Skeletal muscle cell (primary cell): ENCODE results near the gene MSLN.

ENCODE experiments used
- DNase-seq: peaks from one replicate; pipeline ENCODE4 v3.0.0-alpha.2; 2010; ENCODE audit warnings: low read depth
- H3K4me3 ChIP-seq: 2 replicates; pipeline ENCODE4 v1.5.1; 2011; ENCODE audit warnings: low read depth, mild to moderate bottlenecking, control low read depth, low read length, moderate library complexity

The MSLN gene

GRCh38 chr16:784431-784830, 23.9 kb downstream of the MSLN start:
- no peak overlapping the region for H3K4me3 ChIP-seq
- DNase-seq = no peak

- no peak overlapping the region for H3K4me3 ChIP-seq
- peak; percentile 5 for DNase-seq
Measured at GRCh38 chr16:785563-786535, 25.3 kb downstream of the MSLN start.

GRCh38 chr16:787321-787966, 26.9 kb downstream of the MSLN start:
- H3K4me3 ChIP-seq = peak overlapping the region; percentile 98
- DNase-seq = no peak

DNA sequence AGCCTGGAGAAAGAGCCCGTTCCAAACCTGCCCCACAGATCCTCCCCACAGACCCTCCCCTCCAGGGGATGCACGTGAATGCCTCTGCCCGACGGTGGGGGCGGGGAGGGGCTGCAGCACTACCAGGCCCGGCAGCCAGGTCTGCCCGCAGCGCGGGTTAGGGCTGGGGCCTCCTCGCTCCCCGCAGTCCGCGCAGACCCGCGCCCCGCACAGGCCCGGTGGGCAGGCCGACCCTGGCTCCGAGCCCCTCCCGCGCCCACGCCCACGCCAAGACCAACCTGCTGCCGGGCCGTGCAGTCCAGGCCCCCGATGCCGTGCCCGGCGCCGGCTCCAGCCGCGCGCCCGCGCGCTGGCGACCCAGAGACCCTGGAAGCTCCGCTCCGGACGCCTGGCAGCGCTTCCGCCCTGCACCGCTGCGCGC, 27.5 kb downstream of the MSLN start, which contains the start of gene RPUSD1:
Gene RPUSD1, minus strand, starts transcription at position 404 of the 421 bp plus-strand sequence. CDS start 644 bp downstream, outside the sequence.
- DNase-seq = no peak
- H3K4me3 ChIP-seq = peak within 1 kb of the TSS; percentile 98

GRCh38 chr16:788399-789126, 28.0 kb downstream of the MSLN start, which contains the start of gene CHTF18:
TSS of gene CHTF18 (plus strand) at chr16:788620. CDS start at chr16:788685, 65 bp downstream.
- peak; percentile 63 for DNase-seq

GRCh38 chr16:789191-789850, 28.8 kb downstream of the MSLN start:
- DNase-seq = no peak
- H3K4me3 ChIP-seq = peak overlapping the region; percentile 84

More at GRCh38 chr16:788399-789126, 28.0 kb downstream of the MSLN start, which contains the start of gene CHTF18:
- peak within 1 kb of the TSS; percentile 98 for H3K4me3 ChIP-seq

GRCh38 chr16:790086-790485, 29.6 kb downstream of the MSLN start:
- no peak overlapping the region for H3K4me3 ChIP-seq
- DNase-seq = no peak

GRCh38 chr16:791131-791530, 30.6 kb downstream of the MSLN start:
- no peak for DNase-seq
- no peak overlapping the region for H3K4me3 ChIP-seq

DNA sequence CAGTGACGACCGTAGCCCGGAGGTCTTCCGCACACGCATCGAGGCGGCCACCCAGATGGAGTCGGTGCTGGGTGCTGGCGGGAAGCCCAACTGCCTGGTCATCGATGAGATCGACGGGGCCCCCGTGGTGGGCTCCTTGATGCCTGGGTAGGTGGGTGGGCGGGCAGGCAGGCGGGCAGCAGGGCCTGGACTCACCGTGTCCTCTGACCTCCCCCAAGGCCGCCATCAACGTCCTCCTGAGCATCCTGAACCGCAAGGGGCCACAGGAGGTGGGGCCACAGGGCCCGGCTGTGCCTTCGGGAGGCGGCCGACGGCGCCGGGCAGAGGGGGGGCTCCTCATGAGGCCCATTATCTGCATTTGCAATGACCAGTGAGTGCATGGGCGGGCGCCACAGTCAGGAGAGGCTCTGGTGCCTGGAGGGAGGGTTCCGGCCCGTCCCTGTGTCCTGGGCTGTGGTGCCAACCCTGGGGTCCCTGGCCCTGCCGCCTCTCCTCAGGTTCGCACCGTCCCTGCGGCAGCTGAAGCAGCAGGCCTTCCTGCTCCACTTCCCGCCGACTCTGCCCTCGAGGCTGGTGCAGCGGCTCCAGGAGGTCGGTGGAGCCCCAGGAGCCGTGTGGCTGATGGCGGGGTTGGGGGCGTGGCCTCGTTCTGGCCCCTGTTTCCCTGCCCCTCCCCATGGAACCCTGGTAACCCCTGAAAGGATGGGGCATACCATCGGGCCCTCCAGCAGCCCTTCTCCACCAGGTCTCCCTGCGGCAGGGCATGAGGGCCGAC, 31.9 kb downstream of the MSLN start:
- H3K4me3 ChIP-seq = no peak overlapping the region
- no peak for DNase-seq

GRCh38 chr16:793414-793813, 32.9 kb downstream of the MSLN start:
- no peak for DNase-seq
- H3K4me3 ChIP-seq = no peak overlapping the region

DNA sequence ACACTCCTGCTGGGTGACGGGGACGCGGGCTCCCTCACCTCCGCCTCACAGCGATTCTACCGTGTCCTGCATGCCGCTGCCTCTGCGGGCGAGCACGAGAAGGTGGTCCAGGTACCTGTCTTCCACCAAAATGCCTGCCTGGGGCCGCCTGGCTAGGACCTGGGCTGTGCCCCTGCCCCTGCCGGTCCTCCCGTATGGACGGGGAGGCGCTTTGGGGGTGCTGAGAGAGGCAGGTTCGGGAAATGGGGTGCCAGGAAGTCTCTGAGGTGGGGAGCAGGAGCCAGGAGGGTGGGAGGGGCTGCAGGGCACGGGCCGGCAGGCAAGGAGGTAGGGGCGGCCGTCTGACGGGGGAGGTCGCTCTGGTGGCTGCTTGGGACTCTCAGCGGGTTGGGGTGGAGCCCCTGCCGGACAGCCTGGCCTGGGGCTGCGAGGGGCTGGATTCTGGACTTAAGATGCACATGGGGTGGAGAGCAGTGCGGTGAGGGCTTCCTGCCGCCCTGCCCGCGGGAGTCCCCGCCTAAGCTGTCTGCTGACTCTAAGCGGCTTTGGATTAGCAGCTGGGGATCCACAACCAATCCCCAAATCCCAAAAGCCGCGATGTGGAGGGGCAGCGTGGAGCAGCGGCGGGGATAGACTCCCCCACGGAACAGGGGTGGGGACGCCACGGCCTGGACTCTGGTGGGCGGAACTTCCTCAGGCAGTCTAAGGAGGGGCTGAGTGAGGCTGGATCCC, 33.7 kb downstream of the MSLN start:
- DNase-seq = no peak
- H3K4me3 ChIP-seq = no peak overlapping the region

- DNase-seq = no peak
- H3K4me3 ChIP-seq = no peak overlapping the region
Measured at GRCh38 chr16:794853-795466, 34.4 kb downstream of the MSLN start.

DNA sequence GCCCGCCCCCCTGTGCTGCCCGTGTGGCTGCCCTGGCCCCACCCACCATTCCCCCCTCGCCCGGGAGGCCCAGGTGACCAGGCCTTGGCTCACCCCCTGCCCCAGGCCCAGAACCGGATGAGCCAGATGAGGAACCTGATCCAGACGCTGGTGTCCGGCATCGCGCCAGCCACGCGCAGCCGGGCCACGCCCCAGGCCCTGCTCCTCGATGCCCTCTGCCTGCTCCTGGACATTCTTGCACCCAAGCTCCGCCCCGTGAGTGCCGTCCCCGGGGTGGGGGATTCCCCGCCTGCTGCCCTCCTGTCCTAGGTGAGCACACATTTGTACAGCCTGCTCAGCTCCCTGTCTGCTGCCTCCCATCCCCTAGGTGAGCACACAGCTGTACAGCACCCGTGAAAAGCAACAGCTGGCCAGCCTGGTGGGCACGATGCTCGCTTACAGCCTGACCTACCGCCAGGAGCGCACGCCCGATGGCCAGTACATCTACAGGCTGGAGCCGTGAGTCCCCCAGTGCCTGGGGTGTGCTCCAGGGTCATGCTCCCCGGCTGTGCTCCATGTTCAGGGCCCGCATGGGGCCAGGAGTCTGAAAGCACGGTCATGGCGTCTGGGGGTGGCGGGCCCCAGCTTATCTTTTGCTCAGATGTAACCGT, 35.2 kb downstream of the MSLN start:
- no peak for DNase-seq

DNA sequence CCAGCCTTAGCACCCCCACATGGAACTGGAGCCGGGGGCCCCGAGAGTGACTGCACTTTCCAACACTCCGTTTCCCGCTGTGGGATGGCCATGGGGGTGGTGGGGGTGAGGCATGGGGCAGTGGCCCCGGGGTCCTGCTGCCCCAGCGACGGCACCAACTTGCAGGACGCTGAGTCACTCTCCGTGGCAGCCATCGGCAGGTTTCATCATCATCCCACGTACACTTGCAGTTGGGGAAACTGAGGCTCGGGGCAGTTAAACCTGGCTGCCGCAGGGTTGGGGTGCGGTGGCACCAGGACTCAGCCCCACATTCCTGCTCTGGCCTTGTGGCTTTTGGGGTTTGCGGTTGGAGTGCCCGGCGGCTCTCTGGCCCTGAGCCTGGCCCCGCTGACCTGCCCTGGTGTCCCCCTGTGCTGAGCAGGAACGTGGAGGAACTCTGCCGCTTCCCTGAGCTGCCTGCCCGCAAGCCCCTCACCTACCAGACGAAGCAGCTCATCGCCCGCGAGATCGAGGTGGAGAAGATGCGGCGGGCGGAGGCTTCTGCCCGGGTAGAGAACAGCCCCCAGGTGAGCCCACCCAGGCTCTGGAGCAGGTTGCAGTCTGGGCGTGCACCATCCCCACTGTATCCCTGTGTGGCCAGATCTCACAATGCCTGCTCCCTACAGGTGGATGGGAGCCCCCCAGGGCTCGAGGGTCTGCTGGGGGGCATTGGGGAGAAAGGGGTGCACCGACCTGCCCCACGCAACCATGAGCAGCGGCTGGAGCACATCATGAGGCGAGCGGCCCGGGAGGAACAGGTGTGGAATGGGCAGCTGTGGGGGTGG, 36.0 kb downstream of the MSLN start:
- H3K4me3 ChIP-seq = no peak overlapping the region
- DNase-seq = no peak

More for the DNA sequence above, 35.2 kb downstream of the MSLN start:
- no peak overlapping the region for H3K4me3 ChIP-seq

- H3K4me3 ChIP-seq = no peak overlapping the region
- DNase-seq = no peak
Measured at GRCh38 chr16:797120-797420, 36.5 kb downstream of the MSLN start.

GRCh38 chr16:797686-798085, 37.2 kb downstream of the MSLN start:
- H3K4me3 ChIP-seq = no peak overlapping the region
- DNase-seq = no peak
